Heart left ventricle (tissue), 16 donors: ENCODE measurements around the gene FXYD1. TPM values are rescaled to one million over a fixed set of nuclear protein-coding genes. Genes with fewer than 3 reads are reported as not detected.

Source experiments
- ATAC-seq, 4 donors: fragments of 200-7000 bp; cut with Tn5 transposase; one replicate each; pipeline ENCODE4 v1.9.1; 2020 to 2022; ENCODE audit warnings: moderate library complexity in 4 of 4, mild to moderate bottlenecking in 3 of 4, moderate number of reproducible peaks in 1 of 4
- DNase-seq, 5 donors: peaks; one replicate each; pipeline ENCODE4 v3.0.0-alpha.2; 2020
- H3K27ac ChIP-seq, 12 donors: fragments of 200-600 bp; sonication (generic) in 4 of 12; one replicate each; pipeline versions ENCODE4 v1.5.0 to v1.8.0; 2016 to 2022; ENCODE audit warnings: mild to moderate bottlenecking in 2 of 12
- H3K27me3 ChIP-seq, 9 donors: fragments of 200-600 bp; sonication (generic) in 2 of 9; one replicate each; pipeline versions ENCODE4 v1.5.1 to v1.8.0; 2016 to 2022; ENCODE audit warnings: mild to moderate bottlenecking in 3 of 9
- H3K36me3 ChIP-seq, 9 donors: fragments of 200-600 bp; sonication (generic) in 2 of 9; one replicate each; pipeline versions ENCODE4 v1.5.0 to v1.8.0; 2018 to 2022; ENCODE audit warnings: mild to moderate bottlenecking in 2 of 9
- H3K4me1 ChIP-seq, 12 donors: fragments of 200-600 bp; sonication (generic) in 4 of 12; one replicate each; pipeline versions ENCODE4 v1.5.0 to v1.8.0; 2016 to 2022; ENCODE audit warnings: mild to moderate bottlenecking in 3 of 12
- H3K4me3 ChIP-seq, 12 donors: fragments of 200-600 bp; sonication (generic) in 4 of 12; one replicate each; pipeline versions ENCODE4 v1.5.0 to v1.8.0; 2017 to 2022; ENCODE audit warnings: mild to moderate bottlenecking in 9 of 12, moderate library complexity in 4 of 12
- H3K9me3 ChIP-seq, 12 donors: fragments of 200-600 bp; sonication (generic) in 4 of 12; one replicate each; pipeline versions ENCODE4 v1.5.0 to v1.8.0; 2016 to 2022; ENCODE audit warnings: mild to moderate bottlenecking in 1 of 12
- CTCF ChIP-seq, 12 donors: fragments of 200-600 bp; sonication (generic) in 4 of 12; IDR thresholded peaks; one replicate each; pipeline versions ENCODE4 v1.5.0 to v1.8.0; 2018 to 2022; ENCODE audit warnings: antibody characterized with exemption in 12 of 12, mild to moderate bottlenecking in 5 of 12
- POLR2A ChIP-seq, 2 donors: fragments of 450-650 bp; IDR thresholded peaks; one replicate each; pipeline ENCODE4 v1.6.1; 2017; ENCODE audit warnings: antibody characterized with exemption in 2 of 2, mild to moderate bottlenecking in 2 of 2, moderate library complexity in 2 of 2
- WGBS, 4 donors: extraction: QIAGEN DNeasy Blood & Tissue Kit in 2 of 4; methylation state at CpG; one replicate each; pipeline versions ENCODE4 v1.1.5 to v1.1.7; 2013 to 2018; 5-methylcytosine and 5-hydroxymethylcytosine counted together
- intact Hi-C, 10 donors: fragments of 100-400 bp; cut with DNase I; formaldehyde crosslinking; loops; one replicate each; pipeline versions ENCODE4 v1.11.1 to v1.14.2; 2022
- polyA plus RNA-seq, 2 donors: library from polyadenylated mRNA; stranded (reverse); fragments of 200-250 nt; gene quantifications; one replicate each; pipeline ENCODE4 v1.2.3, GENCODE V29; 2013
- total RNA-seq, 9 donors: library from RNA; depleted of rRNA in 2 of 9; stranded (reverse); fragments of >200 nt in 2 of 9; fragmentation: NEBNext Ultra II Directional in 3 of 9; extraction: Animal tissue kit (Norgen Biotek cat#: 25700) in 3 of 9; gene quantifications; one replicate each; pipeline versions ENCODE4 v1.1.0 to v1.2.4, GENCODE V29; 2016 to 2023
- donor health status: ischemic (EF 13 %, LVEDD 7.1; RV severe dilation, severe dysfunction).
- donor health status: healthy with polysubstance abuse.
- donor health status: DM: no; HTN: yes; CAD: no.
- donor health status: DM: no; HTN: no; CAD: no.
- donor health status: ischemic (EF 25% LVEDD 6.9; RV normal size, moderate dysfunction).
- donor health status: ischemic (EF 25% LVEDD 5.7; RV mildly dilated, moderate dysfunction).
- donor health status: healthy.
- donor health status: DM: yes; HTN: yes; CAD: no.
- donor health status: ischemic (EF 35%, LVEDD 5.7; RV mildly dilated, moderate dysfunction).
- donor health status: nonischemic (EF 11% LVEDD 7.7; RV severe dilation, severe dysfunction).
- donor health status: DM: yes; HTN: yes; CAD: no.
- donor health status: PGD.
- donor health status: ischemic (EF 29% LVEDD 5.4; RV normal size, mild dysfunction).
- donor health status: nonischemic (EF 23%, LVEDD 6.1; RV moderate dilation, normal function).

The FXYD1 gene
- total and polyA plus RNA-seq, 11 donors, result 129 to 631 (median 412) TPM

GRCh38 chr19:35119578-35120155 is 19.0 kb upstream of the FXYD1 start:
- no peaks in the 10 kb centered on the region for H3K36me3 ChIP-seq
- H3K27ac ChIP-seq, result peak overlapping the region in 2 of 12 donors; percentile 30 to 57
- intact Hi-C loops, result no loop called here
- H3K4me1 ChIP-seq, result peaks cover 0 to 43% (median 10%) of the 10 kb centered on the region in 12 donors
- H3K4me3 ChIP-seq, result no peak overlapping the region
- 86 to 90% (median 87%) methylated on average over 9 of the region's 9 CpGs for WGBS, 4 donors
- H3K27me3 ChIP-seq, result no peaks in the 10 kb centered on the region
- ATAC-seq, result no peak
- H3K9me3 ChIP-seq, result no peaks in the 10 kb centered on the region
- no peak for DNase-seq
- no peak for TF ChIP-seq POLR2A (IDR thresholded peaks at IDR 0.05)
- TF ChIP-seq CTCF (IDR thresholded peaks at IDR 0.05), result no peak

GRCh38 chr19:35120492-35120891 is 18.1 kb upstream of the FXYD1 start:
- H3K4me1 ChIP-seq, result peaks cover 0 to 43% (median 12%) of the 10 kb centered on the region in 12 donors
- TF ChIP-seq POLR2A (IDR thresholded peaks at IDR 0.05) (no peak), CTCF (IDR thresholded peaks at IDR 0.05) (no peak)

GRCh38 chr19:35120898-35121297 is 17.7 kb upstream of the FXYD1 start:
- Histone ChIP-seq H3K27me3 (no peaks in the 10 kb centered on the region), H3K4me1 (peaks cover 0 to 46% (median 12%) of the 10 kb centered on the region in 12 donors), H3K4me3 (no peak overlapping the region), H3K36me3 (no peaks in the 10 kb centered on the region), H3K9me3 (no peaks in the 10 kb centered on the region), H3K27ac (peak overlapping the region in 2 of 12 donors; percentile 18 to 29)
- ATAC-seq, result no peak
- TF ChIP-seq CTCF (IDR thresholded peaks at IDR 0.05) (no peak), POLR2A (IDR thresholded peaks at IDR 0.05) (no peak)
- 72 to 86% (median 85%) methylated on average over 7 of the region's 7 CpGs for WGBS, 4 donors
- intact Hi-C loops, result no loop called here
- DNase-seq, result no peak

More at GRCh38 chr19:35120492-35120891, 18.1 kb upstream of the FXYD1 start:
- H3K27me3 ChIP-seq, result no peaks in the 10 kb centered on the region
- H3K27ac ChIP-seq, result peak overlapping the region in 2 of 12 donors; percentile 18 to 29
- ATAC-seq (peak in 1 of 4 donors; percentile 2), DNase-seq (peak in 1 of 5 donors; percentile 39)
- no peaks in the 10 kb centered on the region for H3K36me3 ChIP-seq
- WGBS, 4 donors, result 69 to 77% (median 70%) methylated on average over 7 of the region's 7 CpGs
- intact Hi-C loops, result no loop called here
- no peak overlapping the region for H3K4me3 ChIP-seq
- H3K9me3 ChIP-seq, result no peaks in the 10 kb centered on the region

- DNase-seq (no peak), ATAC-seq (no peak)
- Histone ChIP-seq H3K4me3 (peak overlapping the region in 2 of 12 donors; percentile 66 to 68), H3K36me3 (no peaks in the 10 kb centered on the region), H3K27ac (peak overlapping the region in 11 of 12 donors; percentile 82 to 94 (median 91)), H3K4me1 (peaks cover 0 to 46% (median 12%) of the 10 kb centered on the region in 12 donors), H3K9me3 (no peaks in the 10 kb centered on the region), H3K27me3 (no peaks in the 10 kb centered on the region)
- intact Hi-C loops, result no loop called here
- no peak for TF ChIP-seq POLR2A (IDR thresholded peaks at IDR 0.05)
- no peak for TF ChIP-seq CTCF (IDR thresholded peaks at IDR 0.05)
- 81 to 86% (median 85%) methylated on average over 18 to 19 of the region's 19 CpGs for whole genome bisulfite sequencing, 4 donors
Measured at GRCh38 chr19:35122687-35123551, 15.7 kb upstream of the FXYD1 start.
